H1 (cell line): ENCODE data around the gene RAB10. TPM values are rescaled to one million over a fixed set of nuclear protein-coding genes. Genes with fewer than 3 reads are reported as not detected.

Experiments
- BCL11A ChIP-seq, 2 experiments: IDR thresholded peaks; one replicate each; pipeline ENCODE4 v1.6.1; 2011; ENCODE audit warnings: low read depth in 2 of 2, low read length in 2 of 2, mild to moderate bottlenecking in 2 of 2
- BRCA1 ChIP-seq: IDR thresholded peaks from 2 replicates; pipeline ENCODE4 v1.6.1; 2012; ENCODE audit warnings: low read depth, low read length, improper control_type of control experiment
- EGR1 ChIP-seq: IDR thresholded peaks from 2 replicates; pipeline ENCODE4 v1.6.1; 2011; ENCODE audit warnings: low read depth, low read length, borderline replicate concordance
- EP300 ChIP-seq, 2 experiments: IDR thresholded peaks; 1 replicate in 1 of 2; 2 replicates in 1 of 2; pipeline ENCODE4 v1.6.1; 2011 to 2012; ENCODE audit warnings: low read depth in 2 of 2, low read length in 2 of 2, mild to moderate bottlenecking in 2 of 2, borderline replicate concordance in 1 of 2, inconsistent platforms in 1 of 2, moderate library complexity in 1 of 2
- FOSL1 ChIP-seq: IDR thresholded peaks from 2 replicates; pipeline ENCODE4 v1.6.1; 2011; ENCODE audit warnings: mild to moderate bottlenecking, low read depth, low read length, moderate library complexity; ENCODE audit not compliant: insufficient read depth
- GTF2F1 ChIP-seq: IDR thresholded peaks from 2 replicates; pipeline ENCODE4 v1.6.1; 2012; ENCODE audit warnings: low read depth, low read length, improper control_type of control experiment, borderline replicate concordance
- KDM4A ChIP-seq: IDR thresholded peaks from one replicate; pipeline ENCODE4 v1.7.1; 2012; ENCODE audit warnings: low read depth, mild to moderate bottlenecking, moderate library complexity, low read length, inconsistent platforms; ENCODE audit not compliant: severe bottlenecking
- NRF1 ChIP-seq: IDR thresholded peaks from 2 replicates; pipeline ENCODE4 v1.6.1; 2011; ENCODE audit warnings: mild to moderate bottlenecking, low read depth, low read length, improper control_type of control experiment
- RBBP5 ChIP-seq: IDR thresholded peaks from 2 replicates; pipeline ENCODE4 v1.7.1; 2012; ENCODE audit warnings: low read depth, mild to moderate bottlenecking, inconsistent platforms, low read length, moderate library complexity, borderline replicate concordance
- RNF2 ChIP-seq: fragments of 200-900, 300-1000 bp; sonication (generic); IDR thresholded peaks from 2 replicates; pipeline ENCODE4 v1.7.1; 2016; ENCODE audit warnings: borderline replicate concordance, low read depth, mild to moderate bottlenecking, antibody characterized with exemption, low read length; ENCODE audit not compliant: poor library complexity, severe bottlenecking; ENCODE audit errors: missing control alignments
- SAP30 ChIP-seq: fragments of 300-600 bp; sonication (generic); IDR thresholded peaks from 2 replicates; pipeline ENCODE4 v1.7.1; 2012; ENCODE audit warnings: low read length, moderate library complexity, mild to moderate bottlenecking, inconsistent platforms; ENCODE audit not compliant: insufficient read depth, insufficient replicate concordance
- SRF ChIP-seq: IDR thresholded peaks from 2 replicates; pipeline ENCODE4 v1.6.1; 2011; ENCODE audit warnings: mild to moderate bottlenecking, low read depth, low read length, moderate library complexity
- SUZ12 ChIP-seq: fragments of 200-600 bp; sonication (generic); IDR thresholded peaks from 2 replicates; pipeline ENCODE4 v1.6.1; 2012; ENCODE audit warnings: mild to moderate bottlenecking, inconsistent platforms, low read length, moderate library complexity, mixed read lengths
- TCF12 ChIP-seq: IDR thresholded peaks from 2 replicates; pipeline ENCODE4 v1.6.1; 2011; ENCODE audit warnings: low read depth, mild to moderate bottlenecking, low read length
- TEAD4 ChIP-seq: IDR thresholded peaks from 2 replicates; pipeline ENCODE4 v1.6.1; 2012; ENCODE audit warnings: low read depth, low read length, inconsistent platforms, mixed read lengths
- polyA plus RNA-seq, 7 experiments: library from polyadenylated mRNA; depleted of rRNA in 3 of 7; stranded (reverse) in 5 of 7; unstranded in 2 of 7; fragments of >200 nt in 5 of 7; fragments of 200-250 nt in 2 of 7; gene quantifications; 1 replicate in 5 of 7; 2 replicates in 1 of 7; 4 replicates in 1 of 7; pipeline versions ENCODE4 v1.2.1 to v1.2.3, GENCODE V29; 2011 to 2013; ENCODE audit warnings: missing spikeins in 2 of 7, mixed read lengths in 2 of 7
- total RNA-seq: library from RNA; stranded (reverse); fragmentation: NEBNext Ultra II Directional; extraction: Animal tissue kit (Norgen Biotek cat#: 25700); gene quantifications from 2 replicates; pipeline ENCODE4 v1.2.1, GENCODE V29; 2021
- TF ChIP-seq, protein P1 (sequence below): IDR thresholded peaks from 2 replicates; pipeline ENCODE4 v1.6.1; 2011; ENCODE audit warnings: low read length, improper control_type of control experiment
- TF ChIP-seq, protein P2 (sequence below), 3 experiments: IDR thresholded peaks; 1 replicate in 2 of 3; 2 replicates in 1 of 3; pipeline versions ENCODE4 v1.5.1 to v1.6.1; 2011; ENCODE audit warnings: low read length in 3 of 3, mild to moderate bottlenecking in 3 of 3, inconsistent platforms in 2 of 3, low read depth in 1 of 3, moderate library complexity in 1 of 3; ENCODE audit not compliant: insufficient read depth in 1 of 3; ENCODE audit errors: control extremely low read depth in 1 of 3

The RAB10 gene
- total and polyA plus RNA-seq, 2 of the 8 experiments (the other 6 are each of a cell fraction or from before 2014, with no cell fraction given): 42.6 to 136 TPM

DNA sequence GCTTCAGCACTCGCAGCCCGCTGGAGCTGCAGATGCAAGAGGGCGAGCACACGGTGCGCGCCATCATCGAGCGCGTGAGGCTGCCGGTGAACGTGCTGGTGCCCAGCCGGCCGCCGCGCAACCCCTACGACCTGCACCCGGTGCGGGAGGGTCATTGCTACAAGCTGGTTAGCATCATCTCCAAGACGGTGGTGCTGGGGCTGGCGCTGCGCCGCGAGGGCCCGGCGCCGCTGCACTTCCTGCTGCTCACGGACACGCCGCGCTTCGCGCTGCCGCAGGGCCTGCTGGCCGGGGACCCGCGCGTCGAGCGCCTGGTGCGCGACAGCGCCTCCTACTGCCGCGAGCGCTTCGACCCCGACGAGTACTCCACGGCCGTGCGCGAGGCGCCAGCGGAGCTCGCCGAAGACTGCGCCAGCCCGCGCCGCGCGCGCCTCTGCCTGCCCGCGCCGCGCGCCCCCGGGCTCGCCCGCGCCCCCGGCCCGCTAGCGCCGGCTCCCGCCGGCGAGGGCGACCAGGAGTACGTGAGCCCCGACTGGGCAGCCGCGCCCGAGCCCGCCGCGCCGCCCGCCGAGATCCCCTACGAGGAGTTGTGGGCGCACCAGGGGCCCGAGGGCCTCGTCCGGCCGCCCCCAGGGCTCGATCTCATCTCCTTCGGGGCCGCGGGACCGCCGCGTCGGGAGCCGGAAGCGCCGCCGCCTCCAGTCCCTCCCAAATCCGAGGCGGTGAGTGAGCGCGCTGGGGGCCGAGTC lies 150.8 kb downstream of the RAB10 start (continued):
- TF ChIP-seq, protein P1, sequence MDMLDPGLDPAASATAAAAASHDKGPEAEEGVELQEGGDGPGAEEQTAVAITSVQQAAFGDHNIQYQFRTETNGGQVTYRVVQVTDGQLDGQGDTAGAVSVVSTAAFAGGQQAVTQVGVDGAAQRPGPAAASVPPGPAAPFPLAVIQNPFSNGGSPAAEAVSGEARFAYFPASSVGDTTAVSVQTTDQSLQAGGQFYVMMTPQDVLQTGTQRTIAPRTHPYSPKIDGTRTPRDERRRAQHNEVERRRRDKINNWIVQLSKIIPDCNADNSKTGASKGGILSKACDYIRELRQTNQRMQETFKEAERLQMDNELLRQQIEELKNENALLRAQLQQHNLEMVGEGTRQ: no peak
- no peak for TF ChIP-seq SAP30
- TF ChIP-seq BRCA1: no peak
- peak; percentile 53; the same call in 1 of the 2 replicates for TF ChIP-seq SUZ12
- peak; percentile 91 for TF ChIP-seq KDM4A
- TF ChIP-seq EP300 (IDR thresholded peaks at IDR 0.05; ENCODE audit: borderline replicate concordance in 1 of 2, low read depth in 2 of 2, low read length in 2 of 2): no peak
- TF ChIP-seq EGR1: no peak
- no peak for TF ChIP-seq BCL11A (IDR thresholded peaks at IDR 0.05; ENCODE audit: low read depth in 2 of 2, low read length in 2 of 2)
- TF ChIP-seq RBBP5: no peak; the same call in 1 of the 2 replicates
- TF ChIP-seq, protein P2, sequence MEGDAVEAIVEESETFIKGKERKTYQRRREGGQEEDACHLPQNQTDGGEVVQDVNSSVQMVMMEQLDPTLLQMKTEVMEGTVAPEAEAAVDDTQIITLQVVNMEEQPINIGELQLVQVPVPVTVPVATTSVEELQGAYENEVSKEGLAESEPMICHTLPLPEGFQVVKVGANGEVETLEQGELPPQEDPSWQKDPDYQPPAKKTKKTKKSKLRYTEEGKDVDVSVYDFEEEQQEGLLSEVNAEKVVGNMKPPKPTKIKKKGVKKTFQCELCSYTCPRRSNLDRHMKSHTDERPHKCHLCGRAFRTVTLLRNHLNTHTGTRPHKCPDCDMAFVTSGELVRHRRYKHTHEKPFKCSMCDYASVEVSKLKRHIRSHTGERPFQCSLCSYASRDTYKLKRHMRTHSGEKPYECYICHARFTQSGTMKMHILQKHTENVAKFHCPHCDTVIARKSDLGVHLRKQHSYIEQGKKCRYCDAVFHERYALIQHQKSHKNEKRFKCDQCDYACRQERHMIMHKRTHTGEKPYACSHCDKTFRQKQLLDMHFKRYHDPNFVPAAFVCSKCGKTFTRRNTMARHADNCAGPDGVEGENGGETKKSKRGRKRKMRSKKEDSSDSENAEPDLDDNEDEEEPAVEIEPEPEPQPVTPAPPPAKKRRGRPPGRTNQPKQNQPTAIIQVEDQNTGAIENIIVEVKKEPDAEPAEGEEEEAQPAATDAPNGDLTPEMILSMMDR (IDR thresholded peaks at IDR 0.05; ENCODE audit: control extremely low read depth in 1 of 3, insufficient read depth in 1 of 3, low read depth in 1 of 3, low read length in 3 of 3): peak in 2 of 3 experiments; percentile 69 to 80; a peak in 3 of 4 replicates
- no peak for TF ChIP-seq TCF12
- no peak for TF ChIP-seq RNF2
- no peak for TF ChIP-seq TEAD4
- no peak for TF ChIP-seq SRF
- no peak for TF ChIP-seq NRF1
- TF ChIP-seq GTF2F1: no peak; the same call in 1 of the 2 replicates
- TF ChIP-seq FOSL1: no peak
